Measurements from ENCODE around the gene PRR5. TPM values are rescaled to one million over a fixed set of nuclear protein-coding genes. Genes with fewer than 3 reads are reported as not detected.

The PRR5 gene
- total RNA-seq, 2 experiments from 2014 or later: 22.1 to 22.6 TPM

DNA sequence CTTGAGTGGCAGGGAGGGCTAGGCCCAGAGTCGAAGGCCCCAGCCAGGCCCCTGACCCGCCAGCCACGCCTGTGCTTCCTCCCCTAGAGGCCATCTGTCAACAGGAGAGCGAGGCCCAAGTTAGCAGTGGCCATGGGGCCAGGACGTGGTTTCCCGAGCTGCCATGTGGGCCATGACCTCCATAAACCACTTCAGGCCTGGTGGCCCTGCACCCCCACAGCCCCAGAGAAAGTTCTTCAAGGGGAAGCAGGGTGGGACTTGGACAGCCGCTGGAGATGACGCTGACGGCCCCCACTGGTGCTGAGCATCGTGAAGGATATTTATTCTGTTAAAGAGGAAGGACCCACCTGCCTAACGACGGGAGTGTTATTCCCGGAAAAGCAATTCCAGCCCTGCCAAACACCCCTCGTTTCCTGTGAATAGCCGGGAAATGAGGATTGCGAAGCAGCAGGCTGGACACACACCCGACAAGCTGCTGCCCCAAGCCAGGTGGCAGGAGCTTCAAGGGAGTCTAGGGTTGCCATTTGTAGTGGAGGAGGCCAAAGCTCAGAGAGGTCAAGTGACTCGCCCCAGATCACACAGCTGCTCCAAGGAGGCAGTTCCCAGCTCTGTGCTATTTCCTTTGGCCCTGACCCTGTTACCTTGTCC is 12.8 kb downstream of the PRR5 start:
- no peak overlapping the region for H3K4me3 Mint-ChIP-seq
- no peak overlapping the region for H3K27ac Mint-ChIP-seq
- H3K27me3 Mint-ChIP-seq: no peaks in the 10 kb centered on the region
- no peaks in the 10 kb centered on the region for H3K36me3 Mint-ChIP-seq (ENCODE audit: low read depth)
- ChIA-PET CTCF (interaction anchor here (1.1 kb wide), 1 partner anchor 21 kb away, joined by 3 read pairs; no protein-coding TSS in a partner anchor), POLR2A (interaction anchor here (1.3 kb wide), 1 partner anchor 8 kb away, joined by 3 read pairs; no protein-coding TSS in a partner anchor)
- peaks cover 29% of the 10 kb centered on the region for H3K4me1 Mint-ChIP-seq
- no peaks in the 10 kb centered on the region for H3K9me3 Mint-ChIP-seq
- no peak for DNase-seq

DNA sequence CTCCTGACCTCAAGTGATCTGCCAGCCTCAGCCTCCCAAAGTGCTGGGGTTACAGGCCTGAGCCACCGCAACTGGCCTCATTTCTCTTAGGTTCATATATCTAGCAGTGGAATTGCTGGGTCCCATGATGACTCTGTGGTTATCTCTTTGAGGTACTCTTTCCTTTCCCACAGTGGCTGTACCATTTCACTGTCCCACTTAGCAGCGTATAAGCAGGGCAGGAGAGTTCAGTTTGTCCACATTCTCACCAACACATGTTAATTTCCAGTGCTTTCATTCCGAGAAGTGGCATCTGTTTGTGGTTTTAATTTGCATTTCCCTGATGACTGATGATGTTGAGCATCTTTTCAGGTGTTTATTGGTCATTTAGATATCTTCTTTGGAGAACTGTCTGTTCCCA is 16.4 kb downstream of the PRR5 start:
- DNase-seq: no peak
- Mint-ChIP-seq H3K4me3 (no peak overlapping the region), H3K36me3 (ENCODE audit: low read depth) (no peaks in the 10 kb centered on the region), H3K27me3 (no peaks in the 10 kb centered on the region), H3K4me1 (peaks cover 9% of the 10 kb centered on the region), H3K27ac (peak overlapping the region; percentile 40), H3K9me3 (no peaks in the 10 kb centered on the region)
- CTCF ChIA-PET: interaction anchor here (0.7 to 1.2 kb wide), 3 partner anchors 17 to 366 kb away, joined by 3 to 5 read pairs (median 3); no protein-coding TSS in a partner anchor
- POLR2A ChIA-PET: interaction anchor here (0.8 kb wide), 1 partner anchor 9 kb away, joined by 3 read pairs; no protein-coding TSS in a partner anchor

- Mint-ChIP-seq H3K4me1 (peaks cover 9% of the 10 kb centered on the region), H3K9me3 (no peaks in the 10 kb centered on the region), H3K4me3 (no peak overlapping the region), H3K36me3 (ENCODE audit: low read depth) (no peaks in the 10 kb centered on the region), H3K27ac (no peak overlapping the region), H3K27me3 (no peaks in the 10 kb centered on the region)
- ChIA-PET CTCF (interaction anchor here (1.1 to 1.2 kb wide), 2 partner anchors 16 to 34 kb away, joined by 3 to 5 read pairs; no protein-coding TSS in a partner anchor), POLR2A (no interaction called here)
- no peak for DNase-seq
Observed at GRCh38 chr22:44719586-44720368, 17.8 kb downstream of the PRR5 start.

GRCh38 chr22:44721213-44721612 is 19.2 kb downstream of the PRR5 start:
- no peaks in the 10 kb centered on the region for H3K9me3 Mint-ChIP-seq
- H3K27ac Mint-ChIP-seq: no peak overlapping the region
- ChIA-PET CTCF (no interaction called here), POLR2A (no interaction called here)
- H3K4me1 Mint-ChIP-seq: peaks cover 9% of the 10 kb centered on the region
- H3K27me3 Mint-ChIP-seq: no peaks in the 10 kb centered on the region
- H3K4me3 Mint-ChIP-seq: no peak overlapping the region
- H3K36me3 Mint-ChIP-seq (ENCODE audit: low read depth): no peaks in the 10 kb centered on the region
- DNase-seq: no peak

- no peak overlapping the region for H3K27ac Mint-ChIP-seq
- no peak overlapping the region for H3K4me3 Mint-ChIP-seq
- H3K36me3 Mint-ChIP-seq (ENCODE audit: low read depth): no peaks in the 10 kb centered on the region
- no peaks in the 10 kb centered on the region for H3K9me3 Mint-ChIP-seq
- peaks cover 9% of the 10 kb centered on the region for H3K4me1 Mint-ChIP-seq
- DNase-seq: no peak
- H3K27me3 Mint-ChIP-seq: no peaks in the 10 kb centered on the region
- POLR2A ChIA-PET: interaction anchor here (1.2 kb wide), 1 partner anchor 10 kb away, joined by 3 read pairs; no protein-coding TSS in a partner anchor
- CTCF ChIA-PET: interaction anchor here (1.1 to 1.7 kb wide), 4 partner anchors 13 to 38 kb away, joined by 4 to 5 read pairs (median 4); no protein-coding TSS in a partner anchor
Observed at GRCh38 chr22:44722611-44723010, 20.6 kb downstream of the PRR5 start.

GRCh38 chr22:44723801-44724200 is 21.8 kb downstream of the PRR5 start:
- no peaks in the 10 kb centered on the region for H3K36me3 Mint-ChIP-seq (ENCODE audit: low read depth)
- no peaks in the 10 kb centered on the region for H3K27me3 Mint-ChIP-seq
- H3K9me3 Mint-ChIP-seq: no peaks in the 10 kb centered on the region
- peaks cover 4% of the 10 kb centered on the region for H3K4me1 Mint-ChIP-seq
- no peak for DNase-seq
- no peak overlapping the region for H3K4me3 Mint-ChIP-seq
- ChIA-PET CTCF (interaction anchor here (1.1 to 1.7 kb wide), 3 partner anchors 11 to 39 kb away, joined by 4 to 5 read pairs (median 4); no protein-coding TSS in a partner anchor), POLR2A (no interaction called here)
- no peak overlapping the region for H3K27ac Mint-ChIP-seq

DNA sequence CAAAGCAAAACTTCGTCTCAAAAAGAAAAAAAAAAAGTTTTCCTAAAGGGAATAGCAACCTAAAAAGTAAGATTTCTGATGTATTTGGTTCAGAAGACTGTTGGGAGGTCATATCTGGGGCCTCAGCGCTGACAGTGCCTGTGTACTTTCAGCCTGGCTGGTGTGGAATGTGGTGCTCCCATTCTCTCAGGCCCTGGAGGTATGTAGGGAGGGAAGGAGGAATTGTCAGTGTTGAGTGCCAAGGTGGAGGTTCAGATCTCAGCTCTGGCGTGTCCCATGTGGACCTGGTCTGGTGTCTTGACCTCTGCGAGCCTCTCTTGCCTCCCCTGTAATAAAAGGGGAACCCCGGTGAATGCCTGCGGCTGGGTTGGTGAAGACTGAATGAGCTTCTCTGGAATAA is 22.4 kb downstream of the PRR5 start:
- H3K27ac Mint-ChIP-seq: no peak overlapping the region
- H3K9me3 Mint-ChIP-seq: no peaks in the 10 kb centered on the region
- no peaks in the 10 kb centered on the region for H3K27me3 Mint-ChIP-seq
- ChIA-PET POLR2A (no interaction called here), CTCF (no interaction called here)
- DNase-seq: no peak
- H3K36me3 Mint-ChIP-seq (ENCODE audit: low read depth): no peaks in the 10 kb centered on the region
- H3K4me3 Mint-ChIP-seq: no peak overlapping the region
- H3K4me1 Mint-ChIP-seq: peaks cover 2% of the 10 kb centered on the region

DNA sequence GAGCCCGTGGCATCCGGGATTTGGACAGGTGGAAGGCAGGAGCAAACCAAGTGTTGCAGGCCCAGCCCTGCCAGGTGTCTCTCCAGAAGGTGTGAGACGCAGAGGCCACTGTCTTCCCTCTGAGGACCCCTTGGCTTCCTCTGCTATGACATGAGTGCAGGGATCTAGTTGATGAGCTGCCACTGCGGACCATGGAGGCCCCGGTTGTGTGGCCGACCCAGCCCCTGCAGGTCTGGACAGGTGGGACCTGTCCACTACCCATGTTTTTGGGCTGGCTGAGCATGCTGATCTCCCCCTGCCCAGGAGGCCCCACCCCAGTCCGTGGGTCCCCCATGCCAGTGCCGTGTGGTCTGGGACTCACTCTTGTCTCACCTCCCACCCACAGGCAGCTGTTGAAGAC is 22.9 kb downstream of the PRR5 start:
- Mint-ChIP-seq H3K27ac (no peak overlapping the region), H3K27me3 (no peaks in the 10 kb centered on the region), H3K4me3 (no peak overlapping the region), H3K4me1 (peaks cover 2% of the 10 kb centered on the region), H3K9me3 (no peaks in the 10 kb centered on the region), H3K36me3 (ENCODE audit: low read depth) (no peaks in the 10 kb centered on the region)
- ChIA-PET CTCF (no interaction called here), POLR2A (no interaction called here)
- no peak for DNase-seq

GRCh38 chr22:44726439-44726838 is 24.4 kb downstream of the PRR5 start:
- CTCF ChIA-PET: no interaction called here
- POLR2A ChIA-PET: interaction anchor here (1.3 kb wide), 1 partner anchor 10 kb away, joined by 3 read pairs; no protein-coding TSS in a partner anchor
- no peaks in the 10 kb centered on the region for H3K27me3 Mint-ChIP-seq

GRCh38 chr22:44727148-44727547 is 25.1 kb downstream of the PRR5 start:
- DNase-seq: no peak
- CTCF ChIA-PET: no interaction called here

More at GRCh38 chr22:44726439-44726838, 24.4 kb downstream of the PRR5 start:
- DNase-seq: no peak
- no peaks in the 10 kb centered on the region for H3K9me3 Mint-ChIP-seq
- H3K36me3 Mint-ChIP-seq (ENCODE audit: low read depth): no peaks in the 10 kb centered on the region
- no peak overlapping the region for H3K27ac Mint-ChIP-seq
- H3K4me3 Mint-ChIP-seq: no peak overlapping the region
- H3K4me1 Mint-ChIP-seq: peaks cover 2% of the 10 kb centered on the region

DNA sequence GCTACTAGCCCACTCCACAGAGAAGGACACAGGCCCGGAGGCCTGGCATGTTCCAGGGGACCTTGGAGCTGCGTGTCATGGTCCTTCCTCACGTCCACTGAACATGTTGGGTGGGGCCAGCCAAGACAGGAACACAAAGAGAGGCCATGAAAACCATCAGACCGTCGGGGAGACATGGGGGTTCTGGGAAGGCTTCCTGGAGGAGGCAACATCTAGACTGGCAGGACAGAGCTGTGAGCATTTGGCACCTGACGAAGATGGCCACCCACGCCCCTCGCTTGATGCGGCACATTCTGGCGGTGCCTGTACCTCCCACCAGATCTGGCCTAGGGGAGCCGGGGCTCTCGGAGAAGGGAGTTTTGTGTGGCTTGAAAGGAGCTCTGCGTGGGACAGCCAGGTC is 25.7 kb downstream of the PRR5 start:
- ChIA-PET POLR2A (interaction anchor here (1.3 kb wide), 1 partner anchor 11 kb away, joined by 3 read pairs; no protein-coding TSS in a partner anchor), CTCF (interaction anchor here (0.6 kb wide), 1 partner anchor 10 kb away, joined by 3 read pairs; no protein-coding TSS in a partner anchor)
- Mint-ChIP-seq H3K27me3 (no peaks in the 10 kb centered on the region), H3K36me3 (ENCODE audit: low read depth) (no peaks in the 10 kb centered on the region), H3K27ac (no peak overlapping the region), H3K9me3 (peaks cover 2% of the 10 kb centered on the region), H3K4me1 (peaks cover 2% of the 10 kb centered on the region), H3K4me3 (no peak overlapping the region)
- no peak for DNase-seq

More at GRCh38 chr22:44727148-44727547, 25.1 kb downstream of the PRR5 start:
- Mint-ChIP-seq H3K27ac (no peak overlapping the region), H3K9me3 (no peaks in the 10 kb centered on the region), H3K4me3 (no peak overlapping the region), H3K4me1 (peaks cover 2% of the 10 kb centered on the region), H3K36me3 (ENCODE audit: low read depth) (no peaks in the 10 kb centered on the region), H3K27me3 (no peaks in the 10 kb centered on the region)
- POLR2A ChIA-PET: interaction anchor here (1.3 kb wide), 1 partner anchor 11 kb away, joined by 3 read pairs; no protein-coding TSS in a partner anchor

- H3K36me3 Mint-ChIP-seq (ENCODE audit: low read depth): no peaks in the 10 kb centered on the region
- no peak for DNase-seq
- no peak overlapping the region for H3K4me3 Mint-ChIP-seq
- no peak overlapping the region for H3K27ac Mint-ChIP-seq
- no peaks in the 10 kb centered on the region for H3K27me3 Mint-ChIP-seq
- H3K9me3 Mint-ChIP-seq: peaks cover 3% of the 10 kb centered on the region
- H3K4me1 Mint-ChIP-seq: peaks cover 2% of the 10 kb centered on the region
- CTCF ChIA-PET: no interaction called here
- POLR2A ChIA-PET: no interaction called here
Observed at GRCh38 chr22:44728761-44729324, 26.8 kb downstream of the PRR5 start.
